Measurements from ENCODE around the gene APBA1. TPM values are rescaled to one million over a fixed set of nuclear protein-coding genes. Genes with fewer than 3 reads are reported as not detected.

Gene APBA1
- total and polyA plus RNA-seq, 3 experiments from 2014 or later: 0.09 to 0.13 TPM; not detected in 1

DNA sequence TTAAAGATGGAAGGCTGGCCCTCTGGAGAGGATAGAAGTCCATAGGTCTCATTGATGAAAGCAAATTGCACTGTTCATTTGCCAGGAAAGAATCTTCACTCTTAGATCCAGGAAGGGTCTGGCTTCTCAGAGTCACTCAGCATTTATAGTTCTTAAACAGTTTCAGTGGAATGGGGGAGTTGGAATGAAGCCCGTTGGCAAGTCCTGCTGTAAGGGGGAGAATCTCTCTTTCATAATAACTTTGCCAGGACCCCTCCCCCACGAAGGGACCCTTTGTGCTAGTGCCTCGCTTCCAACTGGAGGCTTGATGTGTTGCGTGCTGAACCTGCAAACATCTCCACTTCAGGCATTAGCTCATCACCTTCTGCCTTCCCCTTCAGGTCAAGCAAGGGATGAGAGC lies 290.0 kb downstream of the APBA1 start:
- no peak overlapping the region for H3K4me3 ChIP-seq (ENCODE audit: low read length)
- Mint-ChIP-seq H3K36me3 (no peaks in the 10 kb centered on the region), H3K27ac (no peak overlapping the region), H3K4me3 (no peak overlapping the region), H3K27me3 (peaks cover 3 to 15% of the 10 kb centered on the region in 2 donors), H3K9me3 (no peaks in the 10 kb centered on the region), H3K4me1 (no peaks in the 10 kb centered on the region)
- DNase-seq: no peak
- ChIA-PET POLR2A (no interaction called here), CTCF (no interaction called here)
- no peaks in the 10 kb centered on the region for H3K9me3 ChIP-seq (ENCODE audit: low read length)
- no peaks in the 10 kb centered on the region for H3K4me1 ChIP-seq (ENCODE audit: insufficient read depth, low read length)
- no peaks in the 10 kb centered on the region for H3K27me3 ChIP-seq (ENCODE audit: insufficient read depth, low read length, poor library complexity, severe bottlenecking)
- no peaks in the 10 kb centered on the region for H3K36me3 ChIP-seq (ENCODE audit: insufficient read depth, low read length)
- H3K27ac ChIP-seq (ENCODE audit: low read depth, low read length): no peak overlapping the region

DNA sequence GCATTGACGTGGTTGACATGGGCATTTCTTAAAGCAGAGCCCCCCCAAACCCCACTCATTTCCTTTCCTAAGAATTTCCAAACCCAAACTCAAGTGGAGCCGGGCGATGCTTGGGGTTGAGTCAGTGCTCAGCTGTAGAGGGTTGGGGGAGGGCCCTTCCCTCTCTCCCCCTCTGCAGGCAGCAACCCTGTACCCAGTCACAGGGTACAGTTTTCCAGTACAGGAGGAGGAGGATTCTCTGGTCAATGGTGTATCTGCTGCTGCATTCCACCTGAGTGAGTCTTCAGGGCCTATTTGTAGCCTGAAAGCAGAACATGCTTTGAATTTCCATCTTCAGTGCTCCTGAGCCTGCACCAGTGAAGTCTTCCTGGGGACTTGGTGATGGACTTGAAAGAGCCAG lies 291.4 kb downstream of the APBA1 start:
- Mint-ChIP-seq H3K27ac (no peak overlapping the region), H3K4me3 (no peak overlapping the region), H3K36me3 (no peaks in the 10 kb centered on the region), H3K4me1 (no peaks in the 10 kb centered on the region), H3K9me3 (no peaks in the 10 kb centered on the region), H3K27me3 (peaks cover 3 to 15% of the 10 kb centered on the region in 2 donors)
- ChIA-PET POLR2A (no interaction called here), CTCF (no interaction called here)
- H3K36me3 ChIP-seq (ENCODE audit: insufficient read depth, low read length): no peaks in the 10 kb centered on the region
- H3K4me1 ChIP-seq (ENCODE audit: insufficient read depth, low read length): no peaks in the 10 kb centered on the region
- H3K27ac ChIP-seq (ENCODE audit: low read depth, low read length): no peak overlapping the region
- no peak for DNase-seq
- H3K4me3 ChIP-seq (ENCODE audit: low read length): no peak overlapping the region
- no peaks in the 10 kb centered on the region for H3K9me3 ChIP-seq (ENCODE audit: low read length)
- no peaks in the 10 kb centered on the region for H3K27me3 ChIP-seq (ENCODE audit: insufficient read depth, low read length, poor library complexity, severe bottlenecking)

GRCh38 chr9:69380301-69380700 lies 291.9 kb downstream of the APBA1 start:
- Histone ChIP-seq H3K27me3 (ENCODE audit: insufficient read depth, low read length, poor library complexity, severe bottlenecking) (no peaks in the 10 kb centered on the region), H3K4me3 (ENCODE audit: low read length) (no peak overlapping the region), H3K9me3 (ENCODE audit: low read length) (no peaks in the 10 kb centered on the region), H3K36me3 (ENCODE audit: insufficient read depth, low read length) (no peaks in the 10 kb centered on the region), H3K27ac (ENCODE audit: low read depth, low read length) (no peak overlapping the region), H3K4me1 (ENCODE audit: insufficient read depth, low read length) (no peaks in the 10 kb centered on the region)
- Mint-ChIP-seq H3K9me3 (no peaks in the 10 kb centered on the region), H3K27me3 (peaks cover 3 to 15% of the 10 kb centered on the region in 2 donors), H3K27ac (no peak overlapping the region), H3K4me3 (no peak overlapping the region), H3K36me3 (no peaks in the 10 kb centered on the region), H3K4me1 (no peaks in the 10 kb centered on the region)
- ChIA-PET POLR2A (no interaction called here), CTCF (no interaction called here)
- DNase-seq: no peak

DNA sequence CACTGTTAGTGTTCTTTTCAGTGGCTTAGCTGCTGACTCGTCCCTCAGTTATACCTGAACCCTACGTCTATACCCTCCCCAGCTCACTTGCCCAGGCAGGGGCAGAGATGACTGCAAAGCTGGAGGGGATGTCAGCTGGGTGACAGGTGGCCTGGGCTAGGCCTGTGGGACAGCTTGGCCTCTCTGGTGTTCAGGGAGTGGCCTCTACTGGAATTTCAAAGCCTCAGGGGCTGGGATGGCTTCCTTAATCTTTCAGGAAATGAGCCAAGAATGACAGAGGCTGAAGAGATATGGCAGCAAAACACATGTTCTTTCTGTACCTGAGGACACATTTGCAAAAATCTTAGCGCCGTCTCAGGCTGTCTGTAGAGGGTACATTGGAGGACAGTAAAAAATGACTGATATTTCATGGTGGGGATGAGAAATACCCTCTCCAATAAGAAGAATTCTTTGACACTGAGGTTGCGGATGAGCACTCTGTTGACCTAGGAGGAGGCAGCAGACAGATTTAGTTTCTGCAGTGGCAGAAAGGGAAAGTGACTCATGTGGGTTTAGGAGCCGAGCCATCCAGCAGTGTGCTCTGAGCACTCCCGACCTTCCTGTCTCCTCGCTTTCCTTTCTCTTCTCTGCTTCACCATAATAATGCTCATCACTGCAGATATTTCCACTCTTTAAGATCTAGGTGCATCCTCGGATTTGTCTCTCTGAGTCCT lies 292.7 kb downstream of the APBA1 start:
- H3K27ac Mint-ChIP-seq: no peak overlapping the region
- no peak for DNase-seq
- POLR2A ChIA-PET: no interaction called here
- H3K36me3 ChIP-seq (ENCODE audit: insufficient read depth, low read length): no peaks in the 10 kb centered on the region
- H3K4me1 Mint-ChIP-seq: no peaks in the 10 kb centered on the region
- H3K27me3 Mint-ChIP-seq: peaks cover 6 to 17% of the 10 kb centered on the region in 2 donors
- no peaks in the 10 kb centered on the region for H3K27me3 ChIP-seq (ENCODE audit: insufficient read depth, low read length, poor library complexity, severe bottlenecking)
- no peaks in the 10 kb centered on the region for H3K9me3 Mint-ChIP-seq
- CTCF ChIA-PET: interaction anchor here (0.8 to 0.9 kb wide), 2 partner anchors 20 to 45 kb away, joined by 3 read pairs; no protein-coding TSS in a partner anchor
- no peak overlapping the region for H3K27ac ChIP-seq (ENCODE audit: low read depth, low read length)
- no peak overlapping the region for H3K4me3 ChIP-seq (ENCODE audit: low read length)
- no peaks in the 10 kb centered on the region for H3K9me3 ChIP-seq (ENCODE audit: low read length)
- H3K4me1 ChIP-seq (ENCODE audit: insufficient read depth, low read length): no peaks in the 10 kb centered on the region
- no peaks in the 10 kb centered on the region for H3K36me3 Mint-ChIP-seq
- no peak overlapping the region for H3K4me3 Mint-ChIP-seq

GRCh38 chr9:69377981-69378380 lies 294.2 kb downstream of the APBA1 start:
- no peaks in the 10 kb centered on the region for H3K4me1 ChIP-seq (ENCODE audit: insufficient read depth, low read length)
- Mint-ChIP-seq H3K27ac (no peak overlapping the region), H3K9me3 (no peaks in the 10 kb centered on the region), H3K4me3 (no peak overlapping the region), H3K4me1 (no peaks in the 10 kb centered on the region), H3K36me3 (no peaks in the 10 kb centered on the region), H3K27me3 (peaks cover 3 to 4% of the 10 kb centered on the region in 2 donors)
- no peak overlapping the region for H3K4me3 ChIP-seq (ENCODE audit: low read length)
- ChIA-PET CTCF (no interaction called here), POLR2A (no interaction called here)
- no peak for DNase-seq
- H3K27me3 ChIP-seq (ENCODE audit: insufficient read depth, low read length, poor library complexity, severe bottlenecking): no peaks in the 10 kb centered on the region
- no peaks in the 10 kb centered on the region for H3K36me3 ChIP-seq (ENCODE audit: insufficient read depth, low read length)
- H3K27ac ChIP-seq (ENCODE audit: low read depth, low read length): no peak overlapping the region
- H3K9me3 ChIP-seq (ENCODE audit: low read length): no peaks in the 10 kb centered on the region

Other genes with a start within 250 kb of the APBA1 start
- 10 to 100 TPM; 36.0 to 36.1 TPM for gene PTAR1, start 87.6 kb upstream of the APBA1 start, total RNA-seq
- gene PTAR1, start 87.6 kb upstream of the APBA1 start, polyA plus RNA-seq: 8.7 TPM
- 1 to 10 TPM in 1 of 2 experiments, under 1 TPM in 1; 0.88 to 1.9 TPM for gene CFAP95, start 148.4 kb upstream of the APBA1 start, total RNA-seq
- gene CFAP95, start 148.4 kb upstream of the APBA1 start, polyA plus RNA-seq: not detected

Data from CD8-positive, alpha-beta memory T cell (primary cell).